Colonic mucosa (tissue), 4 donors: ENCODE measurements around the gene GAS5. TPM values are rescaled to one million over a fixed set of nuclear protein-coding genes. Genes with fewer than 3 reads are reported as not detected.

Experiments
- DNase-seq: peaks from one replicate; pipeline ENCODE4 v3.0.0-alpha.2; 2020
- H3K27ac ChIP-seq: fragments of 200-600 bp; one replicate; pipeline ENCODE4 v1.8.0; 2021
- H3K27me3 ChIP-seq: fragments of 200-600 bp; one replicate; pipeline ENCODE4 v1.8.0; 2021
- H3K36me3 ChIP-seq: fragments of 200-600 bp; one replicate; pipeline ENCODE4 v1.8.0; 2021
- H3K4me1 ChIP-seq: fragments of 200-600 bp; one replicate; pipeline ENCODE4 v1.8.0; 2021; ENCODE audit warnings: mild to moderate bottlenecking
- H3K4me3 ChIP-seq: fragments of 200-600 bp; one replicate; pipeline ENCODE4 v1.8.0; 2021
- H3K9ac ChIP-seq, 2 donors: one replicate each; pipeline ENCODE4 v1.7.0; 2013; ENCODE audit warnings: control low read depth in 2 of 2, low read depth in 2 of 2, low read length in 2 of 2
- H3K9me3 ChIP-seq: fragments of 200-600 bp; one replicate; pipeline ENCODE4 v1.8.0; 2021
- CTCF ChIP-seq: fragments of 200-600 bp; IDR thresholded peaks from one replicate; pipeline ENCODE4 v1.8.0; 2022; ENCODE audit warnings: antibody characterized with exemption, mild to moderate bottlenecking
- intact Hi-C: fragments of 100-400 bp; cut with DNase I; formaldehyde crosslinking; loops from one replicate; pipeline ENCODE4 v1.14.1; 2022
- total RNA-seq, 2 donors: library from RNA; stranded (reverse); fragmentation: NEBNext Ultra II Directional in 1 of 2; extraction: Animal tissue kit (Norgen Biotek cat#: 25700) in 1 of 2; gene quantifications; one replicate each; pipeline ENCODE4 v1.2.1, GENCODE V29; 2021
- donor health status: healthy.
- donor health status: DM: no; HTN: no; CAD: no.
- donor health status: DM: no; HTN: no; CAD: no.

GAS5 gene
- total RNA-seq, 2 donors from 2014 or later, result 207 to 247 TPM

DNA sequence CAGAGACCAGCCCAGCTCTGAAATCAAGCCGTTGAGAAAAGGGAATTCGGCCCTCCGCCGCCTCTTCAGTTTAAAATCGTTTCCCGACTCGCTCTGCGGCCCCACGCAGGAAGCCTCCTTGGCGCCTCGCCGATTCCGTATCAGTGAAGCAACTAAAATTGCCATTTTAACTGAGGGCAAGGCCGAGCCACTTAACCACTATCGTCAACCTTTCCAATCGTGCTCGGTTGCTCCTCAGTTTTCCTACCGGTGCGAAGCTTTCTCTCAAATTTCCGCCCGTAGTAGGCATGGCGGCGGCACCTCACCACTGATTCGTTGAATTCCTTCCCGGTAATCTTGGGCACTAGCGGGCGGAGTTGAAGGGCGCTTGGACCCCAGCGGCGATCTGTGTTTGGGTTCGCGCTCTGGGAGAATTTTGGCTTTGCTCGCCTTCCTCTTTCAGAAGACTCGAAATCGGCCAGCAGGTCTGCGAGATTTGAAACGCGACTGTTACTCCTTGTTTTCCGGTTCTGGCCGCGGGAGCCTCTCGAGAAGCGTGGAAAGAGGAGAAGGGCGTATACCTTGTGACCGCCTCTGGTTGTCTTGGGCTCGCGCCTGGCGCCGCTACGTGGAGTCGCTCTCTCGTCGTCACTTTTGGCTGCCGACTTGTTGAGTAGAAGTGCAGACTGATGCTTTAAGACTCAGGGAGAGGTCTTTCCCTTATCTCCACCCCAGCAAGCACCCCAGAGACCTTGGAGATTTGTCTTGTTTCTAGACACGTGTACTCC, 43.3 kb downstream of the GAS5 start, which contains the start of the genes CENPL and DARS2:
TSS of gene CENPL (minus strand) at position 569 of the 767 bp plus-strand sequence. CDS start 13,584 bp downstream, outside the sequence.
TSS of gene DARS2 (plus strand) at position 359 of the 767 bp plus-strand sequence. CDS start 557 bp downstream, outside the sequence.
- peak within 1 kb of the TSS; percentile 86 for H3K27ac ChIP-seq
- no peaks in the 10 kb centered on the region for H3K9me3 ChIP-seq
- peak; percentile 97 for DNase-seq
- peak within 1 kb of the TSS; percentile 70 to 94 for H3K9ac ChIP-seq
- H3K4me3 ChIP-seq, result peak within 1 kb of the TSS; percentile 72
- intact Hi-C loops, result loop anchor here (5.0 kb wide), 1 partner anchor 392 kb away; no protein-coding TSS in a partner anchor
- H3K36me3 ChIP-seq, result no peaks in the 10 kb centered on the region
- H3K27me3 ChIP-seq, result no peaks in the 10 kb centered on the region
- peaks cover 3% of the 10 kb centered on the region for H3K4me1 ChIP-seq
- no peak for TF ChIP-seq CTCF

DNA sequence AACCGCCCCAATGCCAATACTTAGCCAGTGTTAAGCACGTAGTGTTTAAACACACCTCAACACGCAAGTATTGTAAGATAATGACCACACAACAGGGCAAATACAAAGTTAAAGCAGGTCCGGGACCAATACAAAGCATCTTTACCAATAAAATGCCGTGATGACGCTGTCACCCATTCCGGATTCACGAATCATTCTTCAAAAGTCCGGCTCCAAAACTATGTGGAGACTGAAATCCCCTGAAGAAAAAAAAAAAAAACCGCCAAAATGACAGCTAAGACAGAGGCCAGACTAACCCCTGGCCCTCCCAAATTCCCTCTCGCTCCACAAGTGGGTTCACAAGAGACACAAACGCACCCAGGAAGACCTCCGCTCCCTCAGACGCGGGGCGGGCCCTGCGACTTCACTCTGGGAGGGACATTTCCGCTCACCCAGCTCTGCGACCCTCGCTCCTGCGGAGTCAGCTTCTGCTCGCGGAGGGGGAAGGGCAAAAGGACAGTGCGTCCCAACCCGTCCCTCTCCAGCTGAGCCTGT, 43.9 kb downstream of the GAS5 start:
- Histone ChIP-seq H3K27me3 (no peaks in the 10 kb centered on the region), H3K4me3 (peak overlapping the region; percentile 72), H3K27ac (peak overlapping the region; percentile 86), H3K9me3 (no peaks in the 10 kb centered on the region), H3K36me3 (no peaks in the 10 kb centered on the region), H3K4me1 (peaks cover 3% of the 10 kb centered on the region), H3K9ac (peak overlapping the region; percentile 70 to 94)
- intact Hi-C loops, result loop anchor here (5.0 kb wide), 1 partner anchor 392 kb away; no protein-coding TSS in a partner anchor
- TF ChIP-seq CTCF, result no peak
- DNase-seq, result no peak

GRCh38 chr1:173821680-173822079, 46.1 kb downstream of the GAS5 start:
- Histone ChIP-seq H3K4me1 (peaks cover 3% of the 10 kb centered on the region), H3K27ac (no peak overlapping the region), H3K27me3 (no peaks in the 10 kb centered on the region), H3K9me3 (no peaks in the 10 kb centered on the region), H3K36me3 (no peaks in the 10 kb centered on the region), H3K9ac (no peak overlapping the region), H3K4me3 (no peak overlapping the region)
- intact Hi-C loops, result loop anchor here (5.0 kb wide), 1 partner anchor 389 kb away; no protein-coding TSS in a partner anchor
- no peak for DNase-seq
- no peak for TF ChIP-seq CTCF

DNA sequence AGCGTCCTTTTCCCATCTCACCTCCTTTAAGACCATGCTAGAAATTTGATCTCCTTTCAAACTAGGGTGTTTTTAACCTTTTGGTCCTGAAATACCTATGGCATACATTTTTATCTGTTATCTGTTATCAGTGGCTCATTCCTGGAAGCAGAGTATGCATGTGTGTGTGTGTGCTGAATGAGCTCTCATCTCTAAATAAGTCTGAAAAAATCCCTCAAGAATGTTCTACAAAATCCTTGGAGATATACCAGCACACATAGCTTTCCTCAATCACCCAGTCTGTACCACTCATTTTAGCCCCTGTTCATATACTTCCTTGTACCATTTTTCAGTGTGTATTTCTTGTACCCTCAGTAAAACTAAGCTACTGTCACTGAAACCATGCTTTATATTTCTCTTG, 49.3 kb downstream of the GAS5 start:
- TF ChIP-seq CTCF, result no peak
- Histone ChIP-seq H3K27me3 (no peaks in the 10 kb centered on the region), H3K27ac (no peak overlapping the region), H3K4me3 (no peak overlapping the region), H3K4me1 (peaks cover 3% of the 10 kb centered on the region), H3K36me3 (no peaks in the 10 kb centered on the region), H3K9ac (no peak overlapping the region), H3K9me3 (no peaks in the 10 kb centered on the region)
- DNase-seq, result no peak
- intact Hi-C loops, result no loop called here

Other genes starting within 250 kb of the GAS5 start
- not detected for gene TEX50, start 232.7 kb downstream of the GAS5 start, total RNA-seq
- under 1 TPM; 0.49 to 0.96 TPM for gene ANKRD45, start 198.1 kb downstream of the GAS5 start, total RNA-seq
- 10 to 100 TPM; 14.9 to 22.5 TPM for gene KLHL20, start 153.0 kb downstream of the GAS5 start, total RNA-seq
- gene DARS2, start 43.3 kb downstream of the GAS5 start, total RNA-seq, result 10 to 100 TPM; 24.8 to 51.9 TPM
- gene CENPL, start 43.1 kb downstream of the GAS5 start, total RNA-seq, result 10 to 100 TPM in 1 of 2 donors, 1 to 10 TPM in 1; 5.7 to 13.6 TPM
- gene ZBTB37, start 391 bp upstream of the GAS5 start, total RNA-seq, result 1 to 10 TPM; 5.8 to 6.7 TPM
- gene SERPINC1, start 49.3 kb upstream of the GAS5 start, total RNA-seq, result 1 to 10 TPM in 1 of 2 donors, under 1 TPM in 1; 0.29 to 1.8 TPM
- 10 to 100 TPM; 26.6 to 37.5 TPM for gene RC3H1, start 154.4 kb upstream of the GAS5 start, total RNA-seq